HFFc6 (cell line): ENCODE results near the gene CAPN5. TPM values are rescaled to one million over a fixed set of nuclear protein-coding genes. Genes with fewer than 3 reads are reported as not detected.

ENCODE experiments used
- DNase-seq: peaks from one replicate; pipeline ENCODE4 v3.0.0-alpha.2; 2018
- H3K27ac Mint-ChIP-seq: 2 replicates; pipeline ENCODE4 v1.8.0; 2020; ENCODE audit warnings: mild to moderate bottlenecking, mixed read lengths
- H3K27me3 Mint-ChIP-seq: 2 replicates; pipeline ENCODE4 v1.8.0; 2021; ENCODE audit warnings: mild to moderate bottlenecking, moderate library complexity, mixed read lengths; ENCODE audit not compliant: insufficient read depth
- H3K36me3 Mint-ChIP-seq: 2 replicates; pipeline ENCODE4 v1.8.0; 2021; ENCODE audit warnings: low read depth, mixed read lengths
- H3K4me1 Mint-ChIP-seq: 2 replicates; pipeline ENCODE4 v1.8.0; 2020; ENCODE audit warnings: low read depth, mixed read lengths
- H3K4me3 Mint-ChIP-seq: 2 replicates; pipeline ENCODE4 v1.8.0; 2020; ENCODE audit warnings: mild to moderate bottlenecking, moderate library complexity, mixed read lengths
- H3K9me3 Mint-ChIP-seq: 2 replicates; pipeline ENCODE4 v1.8.0; 2020; ENCODE audit warnings: mild to moderate bottlenecking, mixed read lengths
- total RNA-seq, 6 experiments: library from RNA; stranded (reverse); fragmentation: NEBNext Ultra II Directional; extraction: Animal tissue kit (Norgen Biotek cat#: 25700); gene quantifications; 2 replicates in 1 of 6; 3 replicates in 5 of 6; pipeline ENCODE4 v1.2.3, GENCODE V29; 2021
- TF ChIP-seq, protein P1 (sequence below): fragments of 200-600 bp; sonication (generic); IDR thresholded peaks from 2 replicates; pipeline ENCODE4 v1.5.0; 2021; ENCODE audit warnings: antibody characterized with exemption, mild to moderate bottlenecking

CAPN5 gene
- total RNA-seq, 6 experiments from 2014 or later = 20.7 to 32.7 (median 29.0) TPM

DNA sequence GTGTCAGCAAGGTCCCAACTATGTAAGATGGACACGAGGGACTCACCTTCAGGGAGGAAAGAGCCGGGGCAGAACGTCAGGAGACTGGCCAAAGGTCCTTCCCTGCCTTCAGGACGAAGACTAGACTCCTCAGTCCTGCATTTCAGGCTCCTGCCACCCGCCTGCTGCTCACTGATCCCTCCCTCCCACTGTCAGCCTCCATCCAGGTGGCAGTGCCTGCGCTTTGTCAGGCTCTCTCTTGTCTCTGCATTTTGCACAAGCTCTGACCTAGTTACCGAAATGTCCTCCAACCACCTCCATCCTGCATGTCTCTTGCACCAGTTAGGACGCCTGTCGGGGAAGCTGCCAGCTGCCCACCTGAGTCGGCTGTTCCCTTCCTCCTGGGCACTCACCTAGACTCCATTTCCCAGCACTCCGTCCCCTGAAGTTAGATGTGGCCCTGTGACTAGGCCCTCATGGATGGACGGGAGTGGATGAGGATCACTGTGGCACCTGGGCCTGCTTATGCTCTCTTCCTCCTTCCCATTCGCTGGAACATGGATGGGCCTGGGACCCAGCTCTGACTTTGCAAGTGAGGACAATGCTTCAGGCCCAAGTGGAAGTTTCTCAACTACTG, 24.6 kb upstream of the CAPN5 start:
- no peaks in the 10 kb centered on the region for H3K36me3 Mint-ChIP-seq
- H3K27me3 Mint-ChIP-seq = peaks cover 15% of the 10 kb centered on the region
- TF ChIP-seq, protein P1, sequence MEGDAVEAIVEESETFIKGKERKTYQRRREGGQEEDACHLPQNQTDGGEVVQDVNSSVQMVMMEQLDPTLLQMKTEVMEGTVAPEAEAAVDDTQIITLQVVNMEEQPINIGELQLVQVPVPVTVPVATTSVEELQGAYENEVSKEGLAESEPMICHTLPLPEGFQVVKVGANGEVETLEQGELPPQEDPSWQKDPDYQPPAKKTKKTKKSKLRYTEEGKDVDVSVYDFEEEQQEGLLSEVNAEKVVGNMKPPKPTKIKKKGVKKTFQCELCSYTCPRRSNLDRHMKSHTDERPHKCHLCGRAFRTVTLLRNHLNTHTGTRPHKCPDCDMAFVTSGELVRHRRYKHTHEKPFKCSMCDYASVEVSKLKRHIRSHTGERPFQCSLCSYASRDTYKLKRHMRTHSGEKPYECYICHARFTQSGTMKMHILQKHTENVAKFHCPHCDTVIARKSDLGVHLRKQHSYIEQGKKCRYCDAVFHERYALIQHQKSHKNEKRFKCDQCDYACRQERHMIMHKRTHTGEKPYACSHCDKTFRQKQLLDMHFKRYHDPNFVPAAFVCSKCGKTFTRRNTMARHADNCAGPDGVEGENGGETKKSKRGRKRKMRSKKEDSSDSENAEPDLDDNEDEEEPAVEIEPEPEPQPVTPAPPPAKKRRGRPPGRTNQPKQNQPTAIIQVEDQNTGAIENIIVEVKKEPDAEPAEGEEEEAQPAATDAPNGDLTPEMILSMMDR = no peak

DNA sequence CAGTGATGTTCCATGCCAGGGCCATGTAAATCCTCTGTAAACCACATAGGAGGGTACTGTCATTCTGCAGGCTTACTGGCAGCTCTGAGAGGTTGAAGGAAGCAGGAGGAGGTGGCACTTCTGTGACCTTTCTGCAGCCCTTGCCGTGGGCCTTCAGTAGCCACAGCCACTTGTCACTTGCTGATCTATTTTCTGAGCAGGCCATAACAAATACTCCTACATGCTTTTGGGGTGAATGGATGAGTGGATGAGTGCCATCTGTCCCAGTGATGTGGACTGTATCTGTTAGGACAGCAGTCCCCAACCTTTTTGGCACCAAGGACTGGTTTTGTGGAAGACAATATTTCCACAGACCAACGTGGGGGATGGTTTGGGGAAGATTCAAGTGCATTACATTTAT, 22.4 kb upstream of the CAPN5 start:
- Mint-ChIP-seq H3K4me1 (peaks cover 13% of the 10 kb centered on the region), H3K27me3 (peaks cover 14% of the 10 kb centered on the region), H3K27ac (no peak overlapping the region), H3K36me3 (no peaks in the 10 kb centered on the region), H3K4me3 (no peak overlapping the region), H3K9me3 (no peaks in the 10 kb centered on the region)
- TF ChIP-seq, protein P1 = no peak
- no peak for DNase-seq

More for the DNA sequence above, 24.6 kb upstream of the CAPN5 start:
- Mint-ChIP-seq H3K4me3 (no peak overlapping the region), H3K27ac (no peak overlapping the region), H3K4me1 (peaks cover 22% of the 10 kb centered on the region), H3K9me3 (no peaks in the 10 kb centered on the region)
- DNase-seq = no peak

DNA sequence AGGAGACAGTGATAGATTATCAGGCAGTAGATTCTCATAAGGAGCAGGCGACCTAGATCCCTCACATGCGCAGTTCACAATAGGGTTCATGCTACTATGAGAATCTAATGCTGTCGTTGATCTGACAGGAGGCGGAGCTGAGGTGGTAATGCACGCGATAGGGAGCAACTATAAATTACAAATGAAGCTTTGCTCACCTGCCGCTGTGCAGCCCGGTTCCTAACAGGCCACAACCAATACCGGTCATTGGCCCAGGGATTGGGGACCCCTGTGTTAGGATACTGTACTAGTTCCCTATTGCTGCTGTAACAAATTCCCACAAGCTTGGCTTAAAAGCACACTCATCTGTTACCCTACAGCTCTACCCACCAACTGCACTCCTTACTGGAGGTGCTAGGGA, 21.9 kb upstream of the CAPN5 start:
- DNase-seq = no peak
- H3K36me3 Mint-ChIP-seq = no peaks in the 10 kb centered on the region
- peaks cover 13% of the 10 kb centered on the region for H3K4me1 Mint-ChIP-seq
- H3K27ac Mint-ChIP-seq = no peak overlapping the region
- TF ChIP-seq, protein P1 = no peak
- H3K9me3 Mint-ChIP-seq = no peaks in the 10 kb centered on the region
- H3K27me3 Mint-ChIP-seq = peaks cover 14% of the 10 kb centered on the region
- no peak overlapping the region for H3K4me3 Mint-ChIP-seq

DNA sequence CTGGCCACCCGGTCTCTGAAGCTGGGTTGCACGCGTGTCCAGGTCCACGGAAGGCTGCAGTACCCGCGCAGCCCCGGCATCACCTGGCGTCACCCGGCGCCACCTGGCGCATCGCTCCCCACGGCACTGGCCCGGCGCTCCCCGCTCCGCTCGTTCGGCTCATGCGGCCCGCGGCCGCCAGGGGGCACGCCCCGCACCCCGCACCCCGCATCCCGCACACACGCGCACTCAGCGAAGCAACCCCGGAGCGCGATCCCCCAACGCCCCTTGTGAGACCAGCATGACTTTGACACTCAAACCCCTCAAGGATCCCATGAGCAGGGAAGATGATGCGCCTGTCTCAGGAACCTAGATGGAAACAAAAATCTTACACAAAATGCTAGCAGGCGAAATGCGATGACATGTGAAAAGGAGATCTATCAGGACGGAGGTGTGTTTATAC, 20.7 kb upstream of the CAPN5 start:
- Mint-ChIP-seq H3K27ac (no peak overlapping the region), H3K9me3 (no peaks in the 10 kb centered on the region), H3K4me3 (no peak overlapping the region), H3K27me3 (peaks cover 14% of the 10 kb centered on the region), H3K36me3 (no peaks in the 10 kb centered on the region), H3K4me1 (peaks cover 13% of the 10 kb centered on the region)
- DNase-seq = no peak
- TF ChIP-seq, protein P1 = peak; percentile 91

DNA sequence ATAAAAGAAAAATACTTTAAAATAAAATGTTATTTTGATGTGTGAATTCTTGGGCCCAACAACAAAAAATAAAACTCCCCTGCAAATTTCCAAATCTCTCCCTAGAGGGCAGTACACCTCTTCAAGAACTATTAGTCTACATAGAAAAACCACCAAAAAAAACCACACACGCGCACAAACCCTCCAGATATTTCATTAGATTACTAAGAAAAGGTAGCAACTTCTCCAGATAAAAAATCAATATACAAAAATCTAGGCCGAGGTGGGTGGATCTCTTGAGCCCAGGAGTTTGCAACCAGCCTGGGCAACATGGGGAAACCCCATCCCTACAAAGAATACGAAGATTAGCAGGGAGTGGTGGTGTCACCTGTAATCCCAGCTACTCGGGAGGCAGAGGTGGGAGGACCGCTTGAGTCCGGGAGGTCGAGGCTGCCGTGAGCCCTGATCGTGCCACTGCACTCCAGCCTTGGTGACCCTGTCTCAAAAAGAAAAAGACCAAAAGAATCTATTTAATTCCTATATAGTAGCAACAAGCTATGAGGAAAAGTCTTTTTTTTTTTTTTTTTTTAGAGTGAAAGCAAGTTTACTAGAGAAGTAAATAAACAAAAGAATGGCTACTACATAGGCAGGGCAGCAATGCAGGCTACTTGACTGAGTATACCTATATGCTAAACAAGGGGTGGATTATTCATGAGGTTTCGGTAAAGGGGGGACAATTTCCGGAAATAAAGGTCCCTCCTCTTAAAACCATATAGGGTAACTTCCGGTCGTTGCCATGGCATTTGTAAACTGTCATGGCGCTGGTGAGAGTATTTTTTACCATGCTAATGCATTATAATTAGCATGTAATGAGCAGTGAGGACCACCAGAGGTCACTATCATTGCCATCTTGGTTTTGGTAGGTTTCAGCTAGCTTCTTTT, 19.5 kb upstream of the CAPN5 start:
- TF ChIP-seq, protein P1 = peak; percentile 85
- H3K4me1 Mint-ChIP-seq = peaks cover 13% of the 10 kb centered on the region
- peak; percentile 93 for DNase-seq
- H3K4me3 Mint-ChIP-seq = peak overlapping the region; percentile 87
- peaks cover 11% of the 10 kb centered on the region for H3K27me3 Mint-ChIP-seq
- peak overlapping the region; percentile 42; the same call in 1 of the 2 replicates for H3K27ac Mint-ChIP-seq
- no peaks in the 10 kb centered on the region for H3K9me3 Mint-ChIP-seq
- no peaks in the 10 kb centered on the region for H3K36me3 Mint-ChIP-seq
